GM19397 (cell line): Measurements from ENCODE around the gene RBMS3.

Experiments
- ATAC-seq: cut with Tn5 transposase; IDR thresholded peaks from one replicate; pipeline ENCODE4 v1.9.1; 2021; ENCODE audit warnings: mild to moderate bottlenecking, moderate library complexity; ENCODE audit not compliant: unreplicated experiment

The RBMS3 gene

GRCh38 chr3:29275309-29275708 is 5.6 kb upstream of the RBMS3 start:
- no peak for ATAC-seq

GRCh38 chr3:29277249-29277648 is 3.6 kb upstream of the RBMS3 start:
- ATAC-seq = no peak

- no peak for ATAC-seq
Observed at GRCh38 chr3:29279286-29279685, 1.6 kb upstream of the RBMS3 start.

GRCh38 chr3:29279806-29280205 is 1.1 kb upstream of the RBMS3 start:
- no peak for ATAC-seq

GRCh38 chr3:29281094-29281343 is 148 bp downstream of the RBMS3 start:
- ATAC-seq = no peak

- peak; percentile 65 for ATAC-seq
Observed at GRCh38 chr3:29281344-29282241, 722 bp downstream of the RBMS3 start.

- no peak for ATAC-seq
Observed at GRCh38 chr3:29282427-29283230, 1.8 kb downstream of the RBMS3 start.

GRCh38 chr3:29283231-29284119 is 2.6 kb downstream of the RBMS3 start:
- ATAC-seq = no peak

GRCh38 chr3:29284497-29284896 is 3.6 kb downstream of the RBMS3 start:
- no peak for ATAC-seq

- ATAC-seq = no peak
Observed at GRCh38 chr3:29285471-29286071, 4.7 kb downstream of the RBMS3 start.

GRCh38 chr3:29286478-29287240 is 5.8 kb downstream of the RBMS3 start:
- no peak for ATAC-seq

- no peak for ATAC-seq
Observed at GRCh38 chr3:29290596-29290995, 9.7 kb downstream of the RBMS3 start.

- no peak for ATAC-seq
Observed at GRCh38 chr3:29291260-29291981, 10.6 kb downstream of the RBMS3 start.

- no peak for ATAC-seq
Observed at GRCh38 chr3:29291982-29292363, 11.1 kb downstream of the RBMS3 start.

GRCh38 chr3:29293421-29293820 is 12.6 kb downstream of the RBMS3 start:
- no peak for ATAC-seq

- no peak for ATAC-seq
Observed at GRCh38 chr3:29297998-29298397, 17.1 kb downstream of the RBMS3 start.

GRCh38 chr3:29301332-29302019 is 20.6 kb downstream of the RBMS3 start:
- no peak for ATAC-seq

GRCh38 chr3:29302619-29303018 is 21.7 kb downstream of the RBMS3 start:
- ATAC-seq = no peak

- no peak for ATAC-seq
Observed at GRCh38 chr3:29307295-29307694, 26.4 kb downstream of the RBMS3 start.
